Prostate gland (tissue), 2 donors: ENCODE results near the gene KIF2A.

Source experiments
- CTCF ChIP-seq, 4 experiments: fragments of 200-600 bp in 2 of 4; fragments of 450-650 bp in 2 of 4; sonication (generic) in 2 of 4; IDR thresholded peaks; 1 replicate in 3 of 4; 2 replicates in 1 of 4; pipeline ENCODE4 v1.5.1; 2016 to 2019; ENCODE audit warnings: antibody characterized with exemption in 4 of 4, mild to moderate bottlenecking in 2 of 4, moderate library complexity in 2 of 4
- POLR2AphosphoS5 ChIP-seq: sonication (generic); formaldehyde crosslinking; IDR thresholded peaks from one replicate; pipeline ENCODE4 v1.6.1; 2017; ENCODE audit warnings: antibody characterized with exemption

GRCh38 chr5:62309107-62309506 lies 3.1 kb downstream of the KIF2A start:
- TF ChIP-seq CTCF (IDR thresholded peaks at IDR 0.05) (no peak), POLR2AphosphoS5 (no peak)
